ENCODE measurements around the gene SLC52A3.

Gene SLC52A3

GRCh38 chr20:760751-761417, 7.4 kb downstream of the SLC52A3 start:
- Histone ChIP-seq H3K4me3 (ENCODE audit: low read depth, low read length) (no peak overlapping the region), H3K4me1 (no peaks in the 10 kb centered on the region), H3K36me3 (no peaks in the 10 kb centered on the region), H3K27me3 (no peaks in the 10 kb centered on the region), H3K9me3 (no peaks in the 10 kb centered on the region)
- TF ChIP-seq CTCF (IDR thresholded peaks at IDR 0.05; ENCODE audit: low read depth, low read length): peak; percentile 62
- DNase-seq: peak; percentile 30

- no peaks in the 10 kb centered on the region for H3K9me3 ChIP-seq
- no peaks in the 10 kb centered on the region for H3K27me3 ChIP-seq
- no peak overlapping the region for H3K4me3 ChIP-seq (ENCODE audit: low read depth, low read length)
- no peaks in the 10 kb centered on the region for H3K4me1 ChIP-seq
- no peak for TF ChIP-seq CTCF (IDR thresholded peaks at IDR 0.05; ENCODE audit: low read depth, low read length)
- no peak for DNase-seq
- no peaks in the 10 kb centered on the region for H3K36me3 ChIP-seq
Measured at GRCh38 chr20:757506-757905, 10.8 kb downstream of the SLC52A3 start.

- no peak overlapping the region for H3K4me3 ChIP-seq (ENCODE audit: low read depth, low read length)
- H3K4me1 ChIP-seq: no peaks in the 10 kb centered on the region
- TF ChIP-seq CTCF (IDR thresholded peaks at IDR 0.05; ENCODE audit: low read depth, low read length): no peak
- H3K9me3 ChIP-seq: no peaks in the 10 kb centered on the region
- H3K27me3 ChIP-seq: no peaks in the 10 kb centered on the region
- no peaks in the 10 kb centered on the region for H3K36me3 ChIP-seq
- no peak for DNase-seq
Measured at GRCh38 chr20:755941-756340, 12.4 kb downstream of the SLC52A3 start.

GRCh38 chr20:754904-755303, 13.4 kb downstream of the SLC52A3 start:
- no peak for TF ChIP-seq CTCF (IDR thresholded peaks at IDR 0.05; ENCODE audit: low read depth, low read length)
- no peaks in the 10 kb centered on the region for H3K4me1 ChIP-seq
- H3K27me3 ChIP-seq: no peaks in the 10 kb centered on the region
- no peak for DNase-seq
- no peak overlapping the region for H3K4me3 ChIP-seq (ENCODE audit: low read depth, low read length)
- no peaks in the 10 kb centered on the region for H3K36me3 ChIP-seq
- no peaks in the 10 kb centered on the region for H3K9me3 ChIP-seq

- Histone ChIP-seq H3K36me3 (no peaks in the 10 kb centered on the region), H3K27me3 (no peaks in the 10 kb centered on the region), H3K4me1 (no peaks in the 10 kb centered on the region), H3K9me3 (no peaks in the 10 kb centered on the region), H3K4me3 (ENCODE audit: low read depth, low read length) (no peak overlapping the region)
- no peak for DNase-seq
- no peak for TF ChIP-seq CTCF (IDR thresholded peaks at IDR 0.05; ENCODE audit: low read depth, low read length)
Measured at GRCh38 chr20:753897-754635, 14.2 kb downstream of the SLC52A3 start.

GRCh38 chr20:753136-753535, 15.2 kb downstream of the SLC52A3 start:
- Histone ChIP-seq H3K9me3 (no peaks in the 10 kb centered on the region), H3K27me3 (no peaks in the 10 kb centered on the region), H3K4me1 (no peaks in the 10 kb centered on the region), H3K4me3 (ENCODE audit: low read depth, low read length) (no peak overlapping the region), H3K36me3 (no peaks in the 10 kb centered on the region)
- TF ChIP-seq CTCF (IDR thresholded peaks at IDR 0.05; ENCODE audit: low read depth, low read length): no peak
- no peak for DNase-seq

All from BE2C (cell line).